LNCAP (cell line): ENCODE measurements around the gene AMOTL1.

Experiments used
- TF ChIP-seq, protein P1 (sequence below): fragments of 450-650 bp; IDR thresholded peaks from 2 replicates; pipeline ENCODE4 v1.5.1; 2017; ENCODE audit warnings: mild to moderate bottlenecking

The AMOTL1 gene

DNA sequence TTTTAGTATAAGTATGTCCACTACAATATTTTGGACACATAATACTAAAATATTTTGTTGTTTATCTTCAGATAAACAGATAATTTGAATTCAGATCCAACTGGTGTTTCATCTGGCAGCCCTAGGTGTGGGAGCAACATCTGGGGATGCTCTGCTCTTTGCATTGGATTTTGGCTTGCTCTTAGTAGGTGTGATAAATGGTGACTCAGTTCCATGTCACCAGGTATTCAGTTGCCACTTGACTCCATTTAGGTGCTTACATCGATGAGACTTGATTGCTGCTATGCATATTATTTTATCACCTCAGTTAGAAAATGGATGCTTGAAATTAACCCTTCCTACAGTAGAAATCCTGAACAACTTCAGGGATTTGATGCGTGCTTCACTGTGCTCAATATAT, 13.3 kb upstream of the AMOTL1 start:
- TF ChIP-seq, protein P1, sequence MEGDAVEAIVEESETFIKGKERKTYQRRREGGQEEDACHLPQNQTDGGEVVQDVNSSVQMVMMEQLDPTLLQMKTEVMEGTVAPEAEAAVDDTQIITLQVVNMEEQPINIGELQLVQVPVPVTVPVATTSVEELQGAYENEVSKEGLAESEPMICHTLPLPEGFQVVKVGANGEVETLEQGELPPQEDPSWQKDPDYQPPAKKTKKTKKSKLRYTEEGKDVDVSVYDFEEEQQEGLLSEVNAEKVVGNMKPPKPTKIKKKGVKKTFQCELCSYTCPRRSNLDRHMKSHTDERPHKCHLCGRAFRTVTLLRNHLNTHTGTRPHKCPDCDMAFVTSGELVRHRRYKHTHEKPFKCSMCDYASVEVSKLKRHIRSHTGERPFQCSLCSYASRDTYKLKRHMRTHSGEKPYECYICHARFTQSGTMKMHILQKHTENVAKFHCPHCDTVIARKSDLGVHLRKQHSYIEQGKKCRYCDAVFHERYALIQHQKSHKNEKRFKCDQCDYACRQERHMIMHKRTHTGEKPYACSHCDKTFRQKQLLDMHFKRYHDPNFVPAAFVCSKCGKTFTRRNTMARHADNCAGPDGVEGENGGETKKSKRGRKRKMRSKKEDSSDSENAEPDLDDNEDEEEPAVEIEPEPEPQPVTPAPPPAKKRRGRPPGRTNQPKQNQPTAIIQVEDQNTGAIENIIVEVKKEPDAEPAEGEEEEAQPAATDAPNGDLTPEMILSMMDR = no peak

DNA sequence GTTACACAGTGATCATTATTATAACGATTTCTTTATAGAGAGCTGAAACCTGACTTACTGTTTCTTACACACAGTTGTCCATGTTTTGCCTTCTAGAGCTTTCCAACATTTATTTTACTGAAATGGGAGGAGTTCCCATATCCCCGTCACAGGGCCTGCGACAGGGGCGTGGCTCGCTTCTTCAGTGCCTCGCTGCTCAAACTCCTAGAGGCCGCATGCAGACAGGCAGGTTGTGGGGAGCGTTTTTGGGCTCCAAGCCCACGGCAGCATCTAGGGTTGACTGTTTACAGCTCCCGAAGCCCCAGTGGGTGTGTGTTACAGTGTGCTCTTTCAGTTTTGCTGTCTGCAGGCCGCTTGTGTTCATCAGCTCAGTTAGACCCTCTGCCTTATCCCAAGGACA, 12.7 kb upstream of the AMOTL1 start:
- TF ChIP-seq, protein P1 = no peak

DNA sequence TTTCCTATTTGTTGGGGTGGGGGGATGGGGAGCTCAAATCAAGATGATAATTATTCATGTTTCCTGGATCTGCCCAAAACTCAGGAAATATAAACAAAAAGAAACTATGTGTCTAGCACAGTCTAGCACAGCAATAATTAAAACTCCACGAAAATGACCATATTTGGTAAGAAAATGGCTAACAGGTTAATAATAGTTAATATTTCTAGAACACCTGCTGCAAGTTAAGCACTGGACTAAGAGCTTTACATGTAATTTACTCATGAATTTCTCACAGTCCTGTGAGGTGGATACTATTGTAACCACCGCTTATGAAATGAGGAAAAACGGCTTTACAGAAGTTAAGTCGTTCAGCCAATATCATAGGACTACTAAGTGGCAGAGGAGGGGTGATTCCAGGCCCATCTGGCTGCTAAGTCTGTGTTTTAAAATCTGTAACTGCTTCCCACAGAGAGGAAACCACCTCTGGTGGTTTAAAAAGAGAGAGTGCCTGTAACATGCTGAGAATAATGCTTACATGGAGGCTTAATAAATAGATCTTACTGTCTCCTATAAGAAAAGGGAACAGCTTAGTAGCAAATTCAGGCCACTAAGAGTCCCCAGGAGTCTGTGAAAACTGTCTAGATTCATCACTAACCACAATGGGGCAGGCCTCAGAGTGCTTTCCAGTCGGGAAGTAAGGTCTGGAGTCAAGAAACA, 11.0 kb upstream of the AMOTL1 start:
- TF ChIP-seq, protein P1 = no peak

DNA sequence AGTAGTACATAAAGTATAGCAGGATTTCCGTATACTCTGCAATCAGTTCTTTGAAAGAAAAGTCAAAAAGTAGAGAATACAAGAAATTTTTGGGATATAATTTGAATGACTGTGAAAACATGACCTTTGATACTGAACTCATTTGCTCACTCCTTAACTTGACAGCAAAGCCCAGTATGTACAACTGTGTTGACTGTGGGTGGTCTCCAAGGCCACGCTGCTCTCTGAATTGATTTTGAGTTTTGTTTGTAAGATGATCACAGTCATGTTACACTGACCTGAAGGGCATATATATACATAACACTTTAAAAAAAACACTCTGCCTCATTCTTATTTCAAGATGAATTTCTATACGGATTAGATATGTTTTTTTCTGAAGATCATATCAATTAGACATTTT, 9.5 kb upstream of the AMOTL1 start:
- TF ChIP-seq, protein P1 = no peak

DNA sequence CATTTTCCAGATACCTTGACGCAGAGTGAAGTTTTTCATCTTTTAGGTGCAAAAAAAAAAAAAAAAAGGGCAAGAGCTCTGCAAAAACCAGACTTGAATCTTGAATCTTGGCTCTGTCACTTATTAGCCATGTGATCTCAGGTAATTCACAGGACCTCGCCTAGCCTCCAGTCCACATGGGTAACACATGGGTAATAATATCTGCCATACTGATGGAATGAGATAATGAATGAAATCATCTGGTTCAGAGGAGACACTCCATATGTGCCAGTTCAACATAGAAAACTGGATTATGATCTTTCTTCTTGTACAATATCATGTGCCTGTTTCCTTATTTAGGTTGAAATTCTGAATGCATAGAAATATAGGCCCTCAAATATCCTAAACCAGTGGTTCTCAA, 8.6 kb upstream of the AMOTL1 start:
- TF ChIP-seq, protein P1 = no peak

DNA sequence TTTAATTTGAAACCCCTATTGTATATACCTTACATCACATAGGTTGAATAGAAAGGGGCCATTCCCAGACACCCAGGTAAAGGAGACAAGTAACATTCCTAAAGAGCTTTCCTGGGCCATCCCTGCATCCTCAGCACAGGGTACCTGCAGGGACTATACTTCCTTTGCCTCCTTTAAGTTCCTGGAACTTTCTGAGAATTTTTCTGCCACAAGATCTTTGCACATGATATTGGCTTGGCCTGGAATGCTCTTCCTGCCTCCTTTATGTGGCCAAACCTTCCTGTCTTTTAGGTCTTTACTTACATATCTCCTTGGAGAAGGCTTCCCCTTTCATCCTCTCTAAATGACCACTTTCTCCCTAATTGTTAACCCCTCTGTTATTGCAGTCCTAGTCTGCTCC, 7.9 kb upstream of the AMOTL1 start:
- TF ChIP-seq, protein P1 = no peak

DNA sequence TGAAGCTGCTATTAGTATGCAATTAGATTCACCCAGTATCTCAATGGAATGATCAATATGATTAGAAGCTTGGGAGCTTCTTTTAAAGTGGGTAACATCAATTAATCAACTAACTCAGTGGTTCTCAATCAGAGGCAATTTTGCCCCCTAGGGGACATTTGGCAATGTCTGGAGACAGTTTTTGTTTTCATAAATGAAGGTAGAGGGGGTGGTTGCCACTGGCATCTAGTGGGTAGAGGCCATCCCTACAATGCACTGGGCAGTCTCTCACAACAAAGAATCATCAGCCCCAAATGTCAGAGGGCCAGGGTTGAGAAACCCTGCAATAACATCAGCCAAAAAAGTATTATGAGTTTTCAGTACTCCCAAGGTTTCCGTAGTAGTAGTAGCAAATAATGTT, 5.9 kb upstream of the AMOTL1 start:
- TF ChIP-seq, protein P1 = peak; percentile 43; the same call in 1 of the 2 replicates

DNA sequence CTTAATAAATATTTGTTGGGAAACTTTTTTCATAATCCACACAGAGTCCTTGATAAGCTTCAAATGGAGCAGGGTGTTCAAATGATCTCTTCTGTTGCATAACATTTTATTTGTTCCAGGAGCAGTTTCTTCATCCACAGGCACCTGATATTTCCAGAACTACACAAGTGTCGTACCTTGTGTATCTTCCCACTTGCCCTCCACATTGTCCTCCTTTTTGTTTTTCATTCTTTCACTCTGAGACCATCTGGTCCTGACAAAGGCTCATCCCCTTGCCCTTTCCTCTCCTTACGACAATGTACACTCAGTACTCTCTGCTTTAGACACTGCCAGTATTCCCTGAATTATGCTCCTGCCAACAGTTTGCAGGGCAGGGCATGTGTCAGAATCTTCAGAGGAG, 5.2 kb upstream of the AMOTL1 start:
- TF ChIP-seq, protein P1 = no peak
